ENCODE data around the gene RAET1L.
"Not testable (repeated sequence)": the region's sequence is repeated elsewhere in the genome, so short reads cannot be mapped to it uniquely, and the experiment has no call there.

Gene RAET1L

GRCh38 chr6:150025201-150025917 is at the start of gene RAET1L:
RAET1L (minus strand) TSS chr6:150025532; CDS start chr6:150025471, 61 bp downstream.
- peak in 1 of 3 donors; percentile 30 for DNase-seq (ENCODE audit: low read depth in 2 of 3, low spot score in 1 of 3)

DNA sequence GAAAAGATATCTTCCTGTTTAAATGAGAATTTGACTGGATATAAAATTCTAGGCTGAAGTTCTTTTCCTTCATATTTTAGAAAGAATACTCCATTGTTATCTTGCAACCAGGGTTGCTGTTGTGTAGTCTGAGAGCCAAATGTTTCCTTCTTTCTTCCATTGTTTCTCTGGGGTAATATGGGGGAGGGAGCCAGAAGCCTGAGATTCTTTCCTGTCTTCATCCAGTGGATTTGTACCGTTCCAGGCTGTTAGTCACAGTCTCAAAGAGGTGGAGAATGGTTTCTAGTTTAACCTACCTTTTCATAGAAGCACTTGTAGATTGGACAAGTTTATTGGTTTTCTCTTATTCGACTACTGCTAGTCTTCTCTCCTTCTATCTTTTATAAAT is 49.7 kb upstream of the RAET1L start:
- DNase-seq (ENCODE audit: low read depth in 2 of 3, low spot score in 1 of 3) = no peak

GRCh38 chr6:150074396-150075033 is 49.2 kb upstream of the RAET1L start:
- not testable (repeated sequence) for DNase-seq (ENCODE audit: low read depth in 2 of 3, low spot score in 1 of 3)

DNA sequence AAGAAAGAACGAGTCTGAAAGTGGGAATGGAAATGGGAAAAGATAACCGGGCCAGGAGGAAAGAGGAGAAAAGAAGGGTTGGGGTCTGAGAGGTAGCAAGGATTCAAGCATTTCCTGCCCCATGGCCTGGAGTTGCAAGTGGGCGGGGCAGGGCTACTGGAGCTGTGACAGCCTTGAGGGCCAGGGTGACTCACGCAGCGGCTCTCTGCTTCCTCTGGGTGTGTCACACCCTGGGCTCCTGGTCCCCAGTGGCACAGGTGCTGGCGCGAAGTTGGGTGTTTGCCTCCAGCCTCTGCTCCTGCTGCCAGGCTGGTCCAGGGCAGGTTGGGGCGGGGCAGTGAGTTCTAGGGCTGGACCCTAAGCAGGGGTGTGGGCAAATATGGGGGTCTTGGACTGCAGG is 46.9 kb upstream of the RAET1L start:
- DNase-seq (ENCODE audit: low read depth in 2 of 3, low spot score in 1 of 3) = peak in 1 of 3 donors; percentile 30

DNA sequence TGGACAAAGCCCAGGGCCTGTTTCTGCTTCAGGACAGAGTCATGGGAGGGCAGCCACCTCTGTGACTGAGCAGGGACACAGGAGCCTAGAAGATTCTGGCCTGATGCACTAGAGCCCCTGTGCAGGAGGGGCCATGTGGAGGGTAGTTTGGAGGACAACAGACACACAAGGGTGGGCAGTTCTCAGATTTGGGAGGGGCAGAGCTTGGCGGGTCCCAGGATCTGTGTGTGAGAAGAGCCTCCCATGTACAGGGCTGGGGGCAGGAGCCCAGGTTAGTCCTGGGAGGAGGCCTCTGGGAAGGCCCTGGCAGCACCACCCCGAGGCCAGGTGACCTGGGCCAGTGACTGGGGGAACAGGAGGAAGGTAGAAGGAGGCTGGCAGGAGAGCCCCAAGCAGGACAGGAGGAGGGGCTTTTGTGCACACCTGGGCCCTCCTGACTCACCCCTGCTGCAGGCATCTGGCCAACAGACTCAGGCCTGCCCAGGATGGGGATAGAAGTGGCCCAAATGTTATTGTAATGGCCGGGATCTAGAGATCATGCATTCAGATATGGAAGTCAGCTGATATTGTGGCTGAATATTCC is 45.0 kb upstream of the RAET1L start:
- DNase-seq (ENCODE audit: low read depth in 2 of 3, low spot score in 1 of 3) = no peak

DNA sequence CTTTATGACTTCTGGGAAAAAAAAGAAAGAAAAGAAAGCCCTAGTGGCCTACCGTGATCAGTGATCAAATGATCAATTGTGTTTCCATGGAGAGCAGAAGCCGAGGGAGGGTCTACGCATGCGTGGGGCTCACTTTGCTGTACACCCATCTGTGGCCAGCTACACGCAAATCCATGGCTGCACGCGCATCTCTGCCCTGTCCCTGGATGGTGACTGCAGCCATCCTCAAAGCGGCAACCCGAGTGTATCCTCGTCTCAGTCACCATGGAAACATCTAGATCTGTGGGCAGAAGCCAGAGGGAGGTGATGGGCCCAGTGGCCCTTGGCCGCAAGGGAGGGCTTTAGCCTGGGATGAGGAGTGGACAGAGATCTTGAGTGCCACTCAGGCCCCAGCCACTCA is 44.4 kb upstream of the RAET1L start:
- DNase-seq (ENCODE audit: low read depth in 2 of 3, low spot score in 1 of 3) = no peak

- peak; percentile 40 to 72 (median 49) for DNase-seq (ENCODE audit: low read depth in 2 of 3, low spot score in 1 of 3)
Observed at GRCh38 chr6:150068720-150069648, 43.7 kb upstream of the RAET1L start, which contains the start of gene ULBP3. ULBP3 (minus strand) TSS chr6:150069121; CDS start chr6:150069066, 55 bp downstream.

DNA sequence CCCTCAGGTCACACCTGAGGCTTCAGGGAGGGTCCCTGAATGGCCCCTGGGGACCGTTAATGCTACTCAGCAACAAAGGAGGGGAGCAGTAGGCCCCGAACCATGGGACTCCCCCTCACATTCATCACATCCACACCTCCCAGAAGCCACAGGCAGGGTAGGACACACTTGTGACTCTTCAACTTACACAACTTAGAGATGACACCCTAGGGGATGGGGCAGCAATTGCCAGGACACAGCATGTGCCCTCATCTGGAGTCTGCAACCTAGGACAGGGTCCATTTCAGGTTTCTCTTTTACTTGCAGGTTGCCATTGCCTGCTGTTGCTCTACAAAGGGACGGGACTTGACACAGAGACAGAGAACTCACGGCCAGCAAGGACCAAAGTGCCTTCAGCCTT is 42.8 kb upstream of the RAET1L start:
- no peak for DNase-seq (ENCODE audit: low read depth in 2 of 3, low spot score in 1 of 3)

- DNase-seq (ENCODE audit: low read depth in 2 of 3, low spot score in 1 of 3) = no peak
Observed at GRCh38 chr6:150065083-150065482, 39.8 kb upstream of the RAET1L start.

DNA sequence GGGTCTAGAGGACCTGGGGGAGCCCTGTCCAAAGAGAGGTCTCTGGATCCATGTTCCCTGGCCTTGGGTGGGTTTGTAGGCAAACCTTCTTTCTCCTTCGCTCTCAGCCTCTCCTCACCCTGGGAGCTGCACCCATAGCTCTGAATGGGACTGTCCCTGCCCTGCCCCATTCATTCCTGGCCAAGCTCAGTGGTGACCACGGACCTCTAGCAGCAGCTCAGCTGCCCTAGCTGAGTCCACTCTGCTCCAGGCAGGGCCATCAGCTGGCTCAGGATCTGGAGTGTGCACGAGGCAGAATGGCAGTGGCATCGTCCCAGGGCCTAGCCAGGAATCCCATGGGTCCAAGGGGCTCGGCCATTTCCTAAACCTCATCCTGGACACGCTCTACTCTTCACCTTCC is 38.3 kb upstream of the RAET1L start:
- DNase-seq (ENCODE audit: low read depth in 2 of 3, low spot score in 1 of 3) = no peak

DNA sequence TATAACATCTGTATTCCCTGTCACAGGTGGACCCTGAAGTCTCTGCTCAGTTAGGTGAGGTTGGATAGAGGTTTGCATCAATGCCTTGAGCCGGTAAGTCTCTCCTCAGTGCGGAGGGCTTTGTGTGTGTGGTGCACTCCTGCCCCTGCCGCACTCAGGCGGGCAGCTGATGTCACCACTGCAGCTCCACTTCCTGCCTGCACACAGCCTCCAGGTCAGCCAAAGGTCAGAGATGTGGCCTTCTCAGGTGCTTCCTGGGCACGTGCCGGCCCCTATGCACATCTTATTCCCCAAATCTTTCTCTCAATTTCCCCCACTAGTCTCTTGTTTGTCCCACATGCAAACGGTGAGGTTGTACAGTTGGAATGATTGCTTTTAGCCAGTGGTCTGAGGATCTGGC is 34.6 kb upstream of the RAET1L start:
- DNase-seq (ENCODE audit: low read depth in 2 of 3, low spot score in 1 of 3) = not testable (repeated sequence)

DNA sequence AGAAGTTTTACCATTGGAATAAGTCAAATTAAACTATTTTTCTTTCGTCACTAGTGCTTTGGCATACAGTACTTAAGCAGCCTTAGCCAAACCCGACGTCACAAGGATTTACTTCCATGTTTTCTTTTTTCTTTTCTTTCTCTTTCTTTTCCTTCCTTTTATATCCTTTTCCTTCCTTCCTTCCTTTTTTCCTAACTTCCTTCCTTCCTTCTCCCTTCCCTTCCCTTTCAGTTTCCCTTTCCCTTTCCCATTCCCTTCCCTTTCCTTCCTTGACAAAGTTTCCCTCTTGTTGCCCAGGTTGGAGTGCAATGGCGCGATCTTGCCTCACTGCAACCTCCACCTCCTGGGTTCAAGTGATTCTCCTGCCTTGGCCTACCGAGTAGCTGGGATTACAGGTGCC is 33.7 kb upstream of the RAET1L start:
- DNase-seq (ENCODE audit: low read depth in 2 of 3, low spot score in 1 of 3) = no peak

DNA sequence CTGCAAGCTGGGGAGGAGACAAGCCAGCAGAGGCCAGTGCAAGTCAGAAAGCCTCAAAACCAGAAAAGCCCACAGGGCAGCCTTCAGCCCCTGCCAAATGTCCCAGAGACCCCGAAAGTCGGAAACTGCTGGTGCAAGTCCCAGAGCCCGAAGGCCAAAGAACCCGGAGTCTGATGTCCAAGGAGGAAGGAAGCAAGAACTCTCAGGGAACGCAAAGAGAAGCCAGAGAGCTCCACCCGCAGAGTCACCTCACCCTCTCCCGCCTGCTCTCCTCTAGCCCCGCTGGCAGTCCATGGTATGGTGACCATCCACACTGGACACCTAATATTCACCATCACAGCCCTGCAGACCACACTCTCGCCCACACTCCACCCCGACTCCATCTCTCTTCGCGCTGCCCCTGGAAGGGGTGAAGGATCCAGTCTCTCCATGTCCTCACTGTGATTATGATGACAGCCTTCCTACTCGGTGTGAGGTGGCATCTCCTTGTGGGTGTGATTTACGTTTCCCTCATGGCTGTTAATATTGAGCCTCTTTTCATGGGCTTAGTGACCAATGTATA is 33.0 kb upstream of the RAET1L start:
- DNase-seq (ENCODE audit: low read depth in 2 of 3, low spot score in 1 of 3) = no peak

DNA sequence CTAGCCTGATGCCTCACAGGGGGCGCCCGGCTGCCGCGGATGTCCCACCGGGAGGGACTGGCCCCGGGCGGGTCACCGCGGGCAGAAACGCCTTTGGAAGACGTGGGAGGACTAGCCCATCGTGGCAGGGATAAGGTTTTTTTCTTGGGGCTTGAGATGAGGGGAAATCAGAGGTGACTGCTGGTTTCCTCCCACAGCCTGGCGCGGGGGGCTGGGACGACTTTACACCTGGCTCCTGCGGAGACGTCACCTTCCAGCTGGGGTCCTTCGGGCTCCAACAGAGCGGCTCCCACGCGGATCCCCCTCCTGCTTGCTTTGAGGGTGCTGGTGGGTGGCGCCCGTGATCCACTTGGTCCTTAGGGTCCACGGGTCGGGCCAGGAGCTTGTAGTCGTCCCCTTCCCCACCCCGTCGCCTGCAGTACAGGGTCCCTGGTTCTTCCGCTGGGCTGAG is 32.2 kb upstream of the RAET1L start:
- no peak for DNase-seq (ENCODE audit: low read depth in 2 of 3, low spot score in 1 of 3)

DNA sequence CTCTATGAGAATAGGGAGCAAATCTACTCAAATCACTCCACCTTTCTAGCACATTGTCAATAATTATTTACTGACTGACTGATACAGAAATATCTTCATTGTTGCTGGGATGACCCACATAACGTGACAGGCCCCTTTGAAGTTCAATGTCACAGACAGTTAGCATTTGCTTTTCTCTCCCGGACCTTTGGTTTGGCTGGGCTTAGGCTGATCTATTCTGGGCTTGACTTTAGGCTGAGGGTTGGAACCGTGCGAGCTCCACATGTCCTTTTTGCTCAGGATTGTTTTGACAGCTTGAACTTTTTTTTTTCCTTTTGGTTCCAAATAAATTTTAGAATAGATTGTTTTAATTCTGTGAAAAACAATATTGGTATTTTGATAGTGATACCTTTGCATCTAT is 31.6 kb upstream of the RAET1L start:
- no peak for DNase-seq (ENCODE audit: low read depth in 2 of 3, low spot score in 1 of 3)

- no peak for DNase-seq (ENCODE audit: low read depth in 2 of 3, low spot score in 1 of 3)
Observed at GRCh38 chr6:150056156-150056555, 30.8 kb upstream of the RAET1L start.

DNA sequence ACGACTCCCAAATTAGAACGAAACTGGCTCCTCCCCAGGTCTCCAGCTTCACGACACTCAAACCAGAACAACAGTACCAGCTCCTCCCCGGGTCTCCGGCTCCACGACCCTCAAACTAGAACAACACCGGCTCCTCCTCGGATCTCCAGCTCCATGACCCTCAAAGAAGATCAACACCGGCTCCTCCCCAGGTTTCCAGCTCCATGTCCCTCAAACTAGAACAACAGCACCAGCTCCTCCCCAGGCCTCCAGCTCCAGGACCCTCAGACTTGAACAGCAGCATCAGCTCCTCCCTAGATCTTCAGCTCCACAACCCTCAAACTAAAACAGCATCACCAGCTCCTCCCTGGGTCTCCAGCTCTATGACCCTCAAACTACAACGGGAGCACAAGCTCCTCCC is 29.8 kb upstream of the RAET1L start:
- no peak for DNase-seq (ENCODE audit: low read depth in 2 of 3, low spot score in 1 of 3)

- DNase-seq (ENCODE audit: low read depth in 2 of 3, low spot score in 1 of 3) = no peak
Observed at GRCh38 chr6:150053450-150053849, 28.1 kb upstream of the RAET1L start.

- DNase-seq (ENCODE audit: low read depth in 2 of 3, low spot score in 1 of 3) = no peak
Observed at GRCh38 chr6:150050846-150051245, 25.5 kb upstream of the RAET1L start.

GRCh38 chr6:150048099-150048498 is 22.8 kb upstream of the RAET1L start:
- no peak for DNase-seq (ENCODE audit: low read depth in 2 of 3, low spot score in 1 of 3)

GRCh38 chr6:150046943-150047342 is 21.6 kb upstream of the RAET1L start:
- DNase-seq (ENCODE audit: low read depth in 2 of 3, low spot score in 1 of 3) = no peak
